HL-60 (cell line): ENCODE measurements around the gene RGS14.
A peak's percentile ranks its signal among the peaks of the same experiment; 100 is the strongest.

Source experiments
- DNase-seq, 2 experiments: peaks; one replicate each; pipeline ENCODE4 v3.0.0-alpha.2; 2010 to 2020; ENCODE audit warnings: low read depth in 1 of 2, low spot score in 1 of 2
- H3K27ac ChIP-seq: fragments of 250-450 bp; sonication (Bioruptor Pico); replicated peaks from 2 replicates; pipeline ENCODE4 v1.5.1; 2020; ENCODE audit warnings: mild to moderate bottlenecking, moderate library complexity
- H3K27me3 ChIP-seq: fragments of 250-450 bp; sonication (Bioruptor Pico); 2 replicates; pipeline ENCODE4 v1.5.1; 2021; ENCODE audit warnings: mild to moderate bottlenecking, moderate library complexity; ENCODE audit not compliant: insufficient read depth, poor library complexity, severe bottlenecking
- H3K4me3 ChIP-seq: replicated peaks from 2 replicates; pipeline ENCODE4 v1.5.1; 2011; ENCODE audit warnings: mild to moderate bottlenecking, control low read depth, low read length; ENCODE audit not compliant: insufficient read depth
- GABPA ChIP-seq: IDR thresholded peaks from 2 replicates; pipeline ENCODE4 v1.6.1; 2012; ENCODE audit warnings: low read depth
- POLR2AphosphoS5 ChIP-seq: IDR thresholded peaks from 2 replicates; pipeline ENCODE4 v1.6.1; 2012; ENCODE audit warnings: low read depth
- REST ChIP-seq: IDR thresholded peaks from 2 replicates; pipeline ENCODE4 v1.6.1; 2012; ENCODE audit warnings: low read depth; ENCODE audit not compliant: insufficient replicate concordance
- SPI1 ChIP-seq: IDR thresholded peaks from 2 replicates; pipeline ENCODE4 v1.6.1; 2012; ENCODE audit warnings: low read depth, mild to moderate bottlenecking, borderline replicate concordance
- TF ChIP-seq, protein P1 (sequence below): IDR thresholded peaks from one replicate; pipeline ENCODE4 v1.5.1; 2011; ENCODE audit warnings: low read length, control low read depth, inconsistent platforms; ENCODE audit not compliant: insufficient read depth

RGS14 gene

GRCh38 chr5:177393206-177393765 is 35.6 kb downstream of the RGS14 start:
- DNase-seq = peak in 1 of 2 experiments; percentile 66
- Histone ChIP-seq H3K4me3 (no peak overlapping the region), H3K27me3 (no peaks in the 10 kb centered on the region), H3K27ac (no peak overlapping the region)
- TF ChIP-seq GABPA (no peak), SPI1 (peak; percentile 66; the same call in 1 of the 2 replicates)

GRCh38 chr5:177393990-177394389 is 36.3 kb downstream of the RGS14 start:
- Histone ChIP-seq H3K27me3 (no peaks in the 10 kb centered on the region), H3K4me3 (no peak overlapping the region), H3K27ac (no peak overlapping the region)
- no peak for DNase-seq
- TF ChIP-seq, protein P1, sequence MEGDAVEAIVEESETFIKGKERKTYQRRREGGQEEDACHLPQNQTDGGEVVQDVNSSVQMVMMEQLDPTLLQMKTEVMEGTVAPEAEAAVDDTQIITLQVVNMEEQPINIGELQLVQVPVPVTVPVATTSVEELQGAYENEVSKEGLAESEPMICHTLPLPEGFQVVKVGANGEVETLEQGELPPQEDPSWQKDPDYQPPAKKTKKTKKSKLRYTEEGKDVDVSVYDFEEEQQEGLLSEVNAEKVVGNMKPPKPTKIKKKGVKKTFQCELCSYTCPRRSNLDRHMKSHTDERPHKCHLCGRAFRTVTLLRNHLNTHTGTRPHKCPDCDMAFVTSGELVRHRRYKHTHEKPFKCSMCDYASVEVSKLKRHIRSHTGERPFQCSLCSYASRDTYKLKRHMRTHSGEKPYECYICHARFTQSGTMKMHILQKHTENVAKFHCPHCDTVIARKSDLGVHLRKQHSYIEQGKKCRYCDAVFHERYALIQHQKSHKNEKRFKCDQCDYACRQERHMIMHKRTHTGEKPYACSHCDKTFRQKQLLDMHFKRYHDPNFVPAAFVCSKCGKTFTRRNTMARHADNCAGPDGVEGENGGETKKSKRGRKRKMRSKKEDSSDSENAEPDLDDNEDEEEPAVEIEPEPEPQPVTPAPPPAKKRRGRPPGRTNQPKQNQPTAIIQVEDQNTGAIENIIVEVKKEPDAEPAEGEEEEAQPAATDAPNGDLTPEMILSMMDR = no peak
- no peak for TF ChIP-seq SPI1
- TF ChIP-seq REST = no peak
- TF ChIP-seq GABPA = no peak
- no peak for TF ChIP-seq POLR2AphosphoS5

DNA sequence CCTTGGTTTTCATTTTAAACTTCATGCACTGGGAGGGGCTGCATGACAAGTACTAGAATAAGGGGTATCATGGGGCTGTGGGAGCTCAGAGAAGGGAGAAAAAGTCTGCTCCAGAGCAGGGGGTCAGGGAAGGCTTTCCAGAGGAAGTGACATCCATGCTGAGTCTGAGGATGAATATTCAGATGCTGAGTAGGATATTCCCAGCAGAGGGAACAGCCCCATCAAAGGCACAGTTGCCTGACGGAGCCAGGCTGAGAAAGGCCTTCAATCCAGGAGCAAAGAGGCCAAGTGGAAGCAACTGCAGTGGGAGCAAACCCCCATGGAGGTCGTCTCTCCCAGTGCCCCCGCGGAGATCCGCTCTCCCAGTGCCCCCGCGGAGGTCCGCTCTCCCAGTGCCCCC is 38.4 kb downstream of the RGS14 start:
- Histone ChIP-seq H3K27me3 (no peaks in the 10 kb centered on the region), H3K27ac (no peak overlapping the region), H3K4me3 (no peak overlapping the region)
- DNase-seq = no peak
- no peak for TF ChIP-seq SPI1
- TF ChIP-seq GABPA = no peak
- TF ChIP-seq, protein P1 = no peak
- TF ChIP-seq REST = no peak
- no peak for TF ChIP-seq POLR2AphosphoS5

DNA sequence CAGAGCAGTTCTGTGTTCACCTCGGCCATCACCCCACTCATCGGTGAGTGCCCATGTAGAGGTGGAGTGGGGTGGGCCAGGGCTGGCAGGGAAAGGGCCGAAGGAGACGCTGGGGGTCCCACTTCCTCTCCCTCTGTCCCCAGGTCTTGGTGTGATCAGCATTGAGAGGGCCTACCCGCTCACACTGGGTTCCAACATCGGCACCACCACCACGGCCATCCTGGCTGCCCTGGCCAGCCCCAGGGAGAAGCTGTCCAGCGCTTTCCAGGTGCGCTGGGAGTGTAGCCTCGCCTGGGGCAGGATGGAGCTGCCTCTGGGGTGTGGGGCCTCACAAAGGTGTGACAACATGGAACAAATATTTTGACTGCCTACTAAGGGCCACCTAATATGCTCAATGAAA is 39.1 kb downstream of the RGS14 start:
- DNase-seq = no peak
- no peak for TF ChIP-seq REST
- TF ChIP-seq SPI1 = no peak
- TF ChIP-seq, protein P1 = no peak
- no peaks in the 10 kb centered on the region for H3K27me3 ChIP-seq

More for the DNA sequence above, 39.1 kb downstream of the RGS14 start:
- Histone ChIP-seq H3K27ac (no peak overlapping the region), H3K4me3 (no peak overlapping the region)
